ENCODE results near the gene CCDC174. TPM values are rescaled to one million over a fixed set of nuclear protein-coding genes. Genes with fewer than 3 reads are reported as not detected.

Gene CCDC174
- total and polyA plus RNA-seq, 2 of the 4 experiments (the other 2 are of a cell fraction) = 5.9 to 9.6 TPM

DNA sequence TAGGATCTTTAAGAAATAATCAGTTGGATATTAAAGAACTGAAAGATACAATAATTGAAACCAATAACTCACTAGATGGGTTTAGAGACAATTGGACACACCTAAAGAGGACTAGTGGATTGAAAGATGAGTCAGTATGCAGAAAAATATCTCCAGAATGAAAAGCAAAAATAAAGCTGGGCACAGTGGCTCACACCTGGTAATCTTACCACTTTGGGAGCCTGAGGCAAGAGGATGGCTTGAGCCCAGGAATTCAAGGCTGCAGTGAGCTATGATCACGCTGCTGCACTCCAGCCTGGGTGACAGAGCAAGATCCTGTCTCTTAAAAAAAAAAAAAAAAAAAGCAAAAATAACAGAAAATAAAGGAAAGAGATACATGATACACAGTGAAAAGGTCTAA is 37.4 kb upstream of the CCDC174 start:
- Histone ChIP-seq H2AK5ac (ENCODE audit: low read depth, low read length) (no peak overlapping the region), H3K36me3 (ENCODE audit: control insufficient read depth, insufficient read depth, low read length) (no peaks in the 10 kb centered on the region), H3K9me3 (ENCODE audit: control insufficient read depth, insufficient read depth, low read length) (no peaks in the 10 kb centered on the region), H3K27ac (ENCODE audit: insufficient read depth, low read length) (no peak overlapping the region), H3K4ac (ENCODE audit: low read depth, low read length) (no peak overlapping the region), H3K4me2 (ENCODE audit: low read depth, low read length) (no peak overlapping the region), H2AFZ (replicated peaks; ENCODE audit: low read length, poor library complexity) (no peak overlapping the region), H3K18ac (ENCODE audit: low read depth, low read length) (no peak overlapping the region), H4K91ac (ENCODE audit: insufficient read depth, low read depth, low read length) (no peak overlapping the region), H2AK9ac (replicated peaks; ENCODE audit: low read depth, low read length, poor library complexity) (no peak overlapping the region), H4K8ac (ENCODE audit: low read depth in 2 of 2, low read length in 2 of 2) (no peak overlapping the region), H3K14ac (replicated peaks; ENCODE audit: low read depth, low read length) (no peak overlapping the region), H3K4me1 (ENCODE audit: control insufficient read depth, insufficient read depth, low read length) (no peaks in the 10 kb centered on the region), H4K5ac (ENCODE audit: low read depth, low read length) (no peak overlapping the region), H3K56ac (ENCODE audit: extremely low read depth, insufficient read depth, low read length) (no peak overlapping the region), H2BK5ac (ENCODE audit: low read depth, low read length, poor library complexity, severe bottlenecking) (no peak overlapping the region), H3K23ac (ENCODE audit: low read depth, low read length) (no peak overlapping the region), H3K9me1 (ENCODE audit: insufficient read depth, low read length) (no peaks in the 10 kb centered on the region), H3K27me3 (ENCODE audit: control insufficient read depth, insufficient read depth, low read length) (peaks cover 15% of the 10 kb centered on the region), H2BK15ac (ENCODE audit: low read depth, low read length) (no peak overlapping the region), H2BK20ac (ENCODE audit: low read depth, low read length) (no peak overlapping the region), H3K79me1 (ENCODE audit: low read depth in 1 of 2, low read length in 2 of 2) (no peaks in the 10 kb centered on the region), H3K4me3 (ENCODE audit: insufficient read depth, low read depth, low read length) (no peak overlapping the region), H3K9ac (ENCODE audit: low read depth, low read length) (no peak overlapping the region), H2BK120ac (ENCODE audit: low read depth, low read length) (no peak overlapping the region), H4K20me1 (ENCODE audit: insufficient read depth, low read length) (no peaks in the 10 kb centered on the region)
- POLR2A ChIA-PET (ENCODE audit: unreplicated experiment) = no interaction called here
- ATAC-seq (ENCODE audit: low read depth) (no peak), DNase-seq (no peak)
- TF ChIP-seq, protein P1, sequence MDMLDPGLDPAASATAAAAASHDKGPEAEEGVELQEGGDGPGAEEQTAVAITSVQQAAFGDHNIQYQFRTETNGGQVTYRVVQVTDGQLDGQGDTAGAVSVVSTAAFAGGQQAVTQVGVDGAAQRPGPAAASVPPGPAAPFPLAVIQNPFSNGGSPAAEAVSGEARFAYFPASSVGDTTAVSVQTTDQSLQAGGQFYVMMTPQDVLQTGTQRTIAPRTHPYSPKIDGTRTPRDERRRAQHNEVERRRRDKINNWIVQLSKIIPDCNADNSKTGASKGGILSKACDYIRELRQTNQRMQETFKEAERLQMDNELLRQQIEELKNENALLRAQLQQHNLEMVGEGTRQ (IDR thresholded peaks at IDR 0.05; ENCODE audit: low read depth, low read length) = no peak
- TF ChIP-seq MAFK (IDR thresholded peaks at IDR 0.05; ENCODE audit: low read depth, low read length) (no peak), SMC3 (IDR thresholded peaks at IDR 0.05; ENCODE audit: low read depth, low read length) (no peak), CEBPB (IDR thresholded peaks at IDR 0.05; ENCODE audit: low read depth, low read length) (no peak), RCOR1 (IDR thresholded peaks at IDR 0.05; ENCODE audit: insufficient replicate concordance, low read length) (no peak), RFX5 (IDR thresholded peaks at IDR 0.05; ENCODE audit: low read depth, low read length) (no peak), BHLHE40 (IDR thresholded peaks at IDR 0.05; ENCODE audit: low read depth, low read length) (no peak), NFE2L2 (IDR thresholded peaks at IDR 0.05; ENCODE audit: low read depth, low read length) (no peak), FOS (IDR thresholded peaks at IDR 0.05; ENCODE audit: low read depth, low read length) (no peak), MAZ (IDR thresholded peaks at IDR 0.05; ENCODE audit: borderline replicate concordance, low read depth, low read length) (no peak), RAD21 (IDR thresholded peaks at IDR 0.05; ENCODE audit: low read length) (no peak), MXI1 (IDR thresholded peaks at IDR 0.05; ENCODE audit: borderline replicate concordance, low read depth, low read length) (no peak), CHD1 (IDR thresholded peaks at IDR 0.05; ENCODE audit: low read depth, low read length) (no peak), POLR2A (IDR thresholded peaks at IDR 0.05; ENCODE audit: low read depth, low read length) (no peak)
- TF ChIP-seq, protein P2, sequence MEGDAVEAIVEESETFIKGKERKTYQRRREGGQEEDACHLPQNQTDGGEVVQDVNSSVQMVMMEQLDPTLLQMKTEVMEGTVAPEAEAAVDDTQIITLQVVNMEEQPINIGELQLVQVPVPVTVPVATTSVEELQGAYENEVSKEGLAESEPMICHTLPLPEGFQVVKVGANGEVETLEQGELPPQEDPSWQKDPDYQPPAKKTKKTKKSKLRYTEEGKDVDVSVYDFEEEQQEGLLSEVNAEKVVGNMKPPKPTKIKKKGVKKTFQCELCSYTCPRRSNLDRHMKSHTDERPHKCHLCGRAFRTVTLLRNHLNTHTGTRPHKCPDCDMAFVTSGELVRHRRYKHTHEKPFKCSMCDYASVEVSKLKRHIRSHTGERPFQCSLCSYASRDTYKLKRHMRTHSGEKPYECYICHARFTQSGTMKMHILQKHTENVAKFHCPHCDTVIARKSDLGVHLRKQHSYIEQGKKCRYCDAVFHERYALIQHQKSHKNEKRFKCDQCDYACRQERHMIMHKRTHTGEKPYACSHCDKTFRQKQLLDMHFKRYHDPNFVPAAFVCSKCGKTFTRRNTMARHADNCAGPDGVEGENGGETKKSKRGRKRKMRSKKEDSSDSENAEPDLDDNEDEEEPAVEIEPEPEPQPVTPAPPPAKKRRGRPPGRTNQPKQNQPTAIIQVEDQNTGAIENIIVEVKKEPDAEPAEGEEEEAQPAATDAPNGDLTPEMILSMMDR (conservative IDR thresholded peaks at IDR 0.05; ENCODE audit: low read depth, low read length) = no peak
- TF ChIP-seq, protein P3, sequence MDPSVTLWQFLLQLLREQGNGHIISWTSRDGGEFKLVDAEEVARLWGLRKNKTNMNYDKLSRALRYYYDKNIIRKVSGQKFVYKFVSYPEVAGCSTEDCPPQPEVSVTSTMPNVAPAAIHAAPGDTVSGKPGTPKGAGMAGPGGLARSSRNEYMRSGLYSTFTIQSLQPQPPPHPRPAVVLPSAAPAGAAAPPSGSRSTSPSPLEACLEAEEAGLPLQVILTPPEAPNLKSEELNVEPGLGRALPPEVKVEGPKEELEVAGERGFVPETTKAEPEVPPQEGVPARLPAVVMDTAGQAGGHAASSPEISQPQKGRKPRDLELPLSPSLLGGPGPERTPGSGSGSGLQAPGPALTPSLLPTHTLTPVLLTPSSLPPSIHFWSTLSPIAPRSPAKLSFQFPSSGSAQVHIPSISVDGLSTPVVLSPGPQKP (IDR thresholded peaks at IDR 0.05; ENCODE audit: borderline replicate concordance, low read depth, low read length) = no peak
- in situ Hi-C loops (cut with MboI; ENCODE audit: low sequenced_read_pairs) = no loop called here
- WGBS, 2 experiments (ENCODE audit: extremely low coverage in 2 of 2, insufficient read length in 1 of 2) = no CpG with 5 or more reads among the region's 1 CpG
- dilution Hi-C loops (cut with HindIII; ENCODE audit: low sequenced_read_pairs, unreplicated experiment) = no loop called here
- intact Hi-C loops (cut with micrococcal nuclease) = no loop called here
- BruUV-seq (replicated peaks) = no TSS peak
- CTCF ChIA-PET = no interaction called here

Data from IMR-90 (cell line).